K562 (cell line): ENCODE results near the gene PIP4K2A. TPM values are rescaled to one million over a fixed set of nuclear protein-coding genes. Genes with fewer than 3 reads are reported as not detected.

Experiments used
- CCAR2 ChIP-seq: fragments of 200-400 bp; formaldehyde crosslinking; IDR thresholded peaks from 2 replicates; pipeline ENCODE4 v1.6.1; 2017; ENCODE audit warnings: mild to moderate bottlenecking, low read depth, low read length
- LARP7 ChIP-seq: fragments of 450-650 bp; IDR thresholded peaks from 2 replicates; pipeline ENCODE4 v1.6.1; 2016
- MECOM ChIP-seq: fragments of 250-450 bp; sonication (Bioruptor Pico); IDR thresholded peaks from 2 replicates; pipeline ENCODE4 v1.8.0; 2022; ENCODE audit warnings: inconsistent platforms
- MNT ChIP-seq, 2 experiments: fragments of 450-650 bp; conservative IDR thresholded peaks; 2 replicates each; pipeline ENCODE4 v1.6.1; 2017; ENCODE audit warnings: mild to moderate bottlenecking in 2 of 2, moderate library complexity in 2 of 2
- NCOA2 ChIP-seq, 2 experiments: fragments of 450-650 bp; IDR thresholded peaks; 2 replicates each; pipeline ENCODE4 v1.6.1; 2018; ENCODE audit warnings: mild to moderate bottlenecking in 2 of 2, moderate library complexity in 1 of 2; ENCODE audit not compliant: partially characterized antibody in 2 of 2
- SMC3 ChIP-seq: conservative IDR thresholded peaks from 2 replicates; pipeline ENCODE4 v1.6.1; 2011; ENCODE audit warnings: low read depth, low read length, improper control_type of control experiment; ENCODE audit not compliant: insufficient read depth
- TAL1 ChIP-seq: fragments of 450-650 bp; IDR thresholded peaks from 2 replicates; pipeline ENCODE4 v1.6.1; 2016; ENCODE audit warnings: mild to moderate bottlenecking
- TARDBP ChIP-seq: fragments of 450-650 bp; IDR thresholded peaks from 2 replicates; pipeline ENCODE4 v1.6.1; 2016
- THAP12 ChIP-seq: fragments of 250-450 bp; sonication (Bioruptor Pico); IDR thresholded peaks from 2 replicates; pipeline ENCODE4 v1.9.0; 2021; ENCODE audit warnings: mild to moderate bottlenecking, inconsistent platforms
- THRAP3 ChIP-seq: fragments of 450-650 bp; IDR thresholded peaks from 2 replicates; pipeline ENCODE4 v1.6.1; 2016; ENCODE audit warnings: mild to moderate bottlenecking, inconsistent platforms, borderline replicate concordance
- ZNF518B ChIP-seq: fragments of 250-450 bp; sonication (Bioruptor Pico); IDR thresholded peaks from 2 replicates; pipeline ENCODE4 v1.5.0; 2021; ENCODE audit warnings: mild to moderate bottlenecking, moderate library complexity
- ZNF551 ChIP-seq: fragments of 250-450 bp; sonication (Bioruptor Pico); IDR thresholded peaks from 2 replicates; pipeline ENCODE4 v1.5.0; 2021; ENCODE audit warnings: mild to moderate bottlenecking, moderate library complexity
- polyA plus RNA-seq, 8 experiments: library from polyadenylated mRNA; depleted of rRNA in 4 of 8; stranded (reverse) in 5 of 8; unstranded in 3 of 8; fragments of >200 nt; fragmentation: Nextera tagmentation in 2 of 8; fragmentation: Illumina TruSeq in 1 of 8; extraction: Ambion mirVana in 2 of 8; extraction: Trizol in 1 of 8; gene quantifications; 2 replicates each; pipeline versions ENCODE4 v1.2.1 to v1.2.3, GENCODE V29; 2011 to 2014; ENCODE audit warnings: inconsistent platforms in 1 of 8, missing spikeins in 1 of 8
- total RNA-seq, 7 experiments: library from RNA; depleted of rRNA in 6 of 7; stranded (reverse); fragments of >200 nt in 6 of 7; fragmentation: Illumina TruSeq in 2 of 7; extraction: Trizol in 2 of 7; gene quantifications; 2 replicates each; pipeline versions ENCODE4 v1.2.1 to v1.2.3, GENCODE V29; 2011 to 2021; ENCODE audit warnings: low replicate concordance in 1 of 7

The PIP4K2A gene
- total and polyA plus RNA-seq, 9 of the 15 experiments (the other 6 are each of a cell fraction or from before 2014, with no cell fraction given): 35.6 to 117 (median 71.9) TPM

GRCh38 chr10:22623633-22624253, 90.6 kb downstream of the PIP4K2A start (continued):
- TF ChIP-seq ZNF518B (no peak), SMC3 (no peak), MECOM (CRISPR knock-in tag) (no peak), ZNF551 (CRISPR knock-in tag) (no peak), NCOA2 (IDR thresholded peaks at IDR 0.05; ENCODE audit: partially characterized antibody in 2 of 2) (no peak), THAP12 (no peak), TARDBP (no peak), CCAR2 (no peak), LARP7 (no peak), MNT (conservative IDR thresholded peaks at IDR 0.05) (peak; percentile 81 to 83), TAL1 (no peak), THRAP3 (no peak)
